CD4-positive, alpha-beta T cell (primary cell): ENCODE results near the gene ADGRV1. TPM values are rescaled to one million over a fixed set of nuclear protein-coding genes. Genes with fewer than 3 reads are reported as not detected.

Experiments used
- ATAC-seq: fragments of 200-7000 bp; cut with Tn5 transposase; one replicate; pipeline ENCODE4 v1.10.0; 2022; ENCODE audit warnings: mild to moderate bottlenecking; ENCODE audit not compliant: poor library complexity
- CTCF ChIA-PET: fragments of 350-600 bp; sonication (Branson Sonifier 250); formaldehyde crosslinking; loops from one replicate; lab custom pipeline; 2021; ENCODE audit warnings: antibody characterized with exemption, inconsistent platforms; lab: Charles Lee
- POLR2A ChIA-PET: fragments of 350-600 bp; sonication (Branson Sonifier 250); formaldehyde crosslinking; loops from one replicate; lab custom pipeline; 2021; ENCODE audit warnings: antibody characterized with exemption, inconsistent platforms; lab: Charles Lee
- DNase-seq, 14 experiments: peaks; one replicate each; pipeline ENCODE4 v3.0.0-alpha.2; 2013 to 2020; ENCODE audit warnings: mixed read lengths in 2 of 14
- H3K27ac ChIP-seq, 2 donors: one replicate each; pipeline versions ENCODE4 v1.5.1 to v1.7.0; 2013; ENCODE audit warnings: low read length in 2 of 2, low read depth in 1 of 2, mild to moderate bottlenecking in 1 of 2
- H3K27me3 ChIP-seq, 2 experiments: 1 replicate in 1 of 2; 2 replicates in 1 of 2; pipeline versions ENCODE4 v1.6.1 to v1.7.0; 2013; ENCODE audit warnings: low read length in 2 of 2, control low read depth in 1 of 2, mild to moderate bottlenecking in 1 of 2, moderate library complexity in 1 of 2; ENCODE audit not compliant: insufficient read depth in 2 of 2, control insufficient read depth in 1 of 2
- H3K36me3 ChIP-seq: one replicate; pipeline ENCODE4 v1.6.1; 2013; ENCODE audit warnings: low read length, control low read depth; ENCODE audit not compliant: insufficient read depth
- H3K4me1 ChIP-seq: one replicate; pipeline ENCODE4 v1.6.1; 2013; ENCODE audit warnings: low read length, control low read depth; ENCODE audit not compliant: insufficient read depth
- H3K4me3 ChIP-seq: one replicate; pipeline ENCODE4 v1.5.1; 2013; ENCODE audit warnings: mild to moderate bottlenecking, low read length, moderate library complexity
- H3K9me3 ChIP-seq, 2 experiments: 1 replicate in 1 of 2; 2 replicates in 1 of 2; pipeline versions ENCODE4 v1.6.1 to v1.7.0; 2013; ENCODE audit warnings: low read length in 2 of 2, mild to moderate bottlenecking in 2 of 2, control low read depth in 1 of 2, moderate library complexity in 1 of 2; ENCODE audit not compliant: control insufficient read depth in 1 of 2, insufficient read depth in 1 of 2
- H3K27ac Mint-ChIP-seq: one replicate; pipeline ENCODE4 v1.8.0; 2020; ENCODE audit warnings: mixed read lengths
- H3K27me3 Mint-ChIP-seq: one replicate; pipeline ENCODE4 v1.8.0; 2021; ENCODE audit warnings: mixed read lengths
- H3K36me3 Mint-ChIP-seq: one replicate; pipeline ENCODE4 v1.8.0; 2021; ENCODE audit warnings: low read depth, mixed read lengths
- H3K4me1 Mint-ChIP-seq: one replicate; pipeline ENCODE4 v1.8.0; 2021; ENCODE audit warnings: low read depth, mixed read lengths
- H3K4me3 Mint-ChIP-seq: one replicate; pipeline ENCODE4 v1.8.0; 2020; ENCODE audit warnings: mild to moderate bottlenecking, mixed read lengths
- H3K9me3 Mint-ChIP-seq: one replicate; pipeline ENCODE4 v1.8.0; 2020; ENCODE audit warnings: mixed read lengths
- intact Hi-C, 2 experiments: fragments of 100-400 bp; cut with DNase I in 1 of 2; cut with micrococcal nuclease in 1 of 2; formaldehyde crosslinking; loops; one replicate each; pipeline versions ENCODE4 v1.15.1 to v1.9.0; 2023 to 2025; cut with DNase I, micrococcal nuclease
- total RNA-seq, 174 experiments: library from RNA in 2 of 174; stranded (reverse) in 2 of 174; gene quantifications; one replicate each; pipeline ENCODE4 v1.2.3 and lab custom pipeline; 2021 to 2026
- TF ChIP-seq, protein P1 (sequence below): fragments of 200-600 bp; IDR thresholded peaks from one replicate; pipeline ENCODE4 v1.8.0; 2022; ENCODE audit warnings: antibody characterized with exemption, mild to moderate bottlenecking

Gene ADGRV1
- total RNA-seq, 2 experiments from 2014 or later, result 0.81 to 1.2 TPM

DNA sequence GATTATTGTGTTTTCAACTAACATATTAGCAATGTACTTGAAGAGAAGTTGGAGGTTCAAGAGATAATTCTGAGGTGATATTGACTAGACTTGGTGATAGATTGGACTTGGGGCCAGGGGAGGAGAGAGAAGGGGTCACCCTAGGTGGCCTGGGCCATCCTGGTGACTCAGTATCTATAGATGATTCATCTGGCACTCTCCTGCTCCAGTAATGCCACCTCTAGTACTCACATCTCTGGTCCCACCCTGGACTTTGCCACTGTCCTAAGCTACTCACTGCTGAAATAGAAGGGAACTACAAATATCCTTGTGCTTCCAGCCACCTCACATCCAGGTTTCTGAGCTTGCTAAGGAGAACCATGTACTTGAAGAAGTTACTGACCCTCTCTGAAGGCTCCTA is 574.6 kb downstream of the ADGRV1 start:
- H3K4me3 ChIP-seq, result no peak overlapping the region
- no peaks in the 10 kb centered on the region for H3K36me3 ChIP-seq
- H3K4me1 ChIP-seq, result no peaks in the 10 kb centered on the region
- no peak overlapping the region for H3K27ac ChIP-seq
- ATAC-seq (no peak), DNase-seq (no peak)
- H3K9me3 ChIP-seq, result no peaks in the 10 kb centered on the region
- POLR2A ChIA-PET, result no interaction called here
- TF ChIP-seq, protein P1, sequence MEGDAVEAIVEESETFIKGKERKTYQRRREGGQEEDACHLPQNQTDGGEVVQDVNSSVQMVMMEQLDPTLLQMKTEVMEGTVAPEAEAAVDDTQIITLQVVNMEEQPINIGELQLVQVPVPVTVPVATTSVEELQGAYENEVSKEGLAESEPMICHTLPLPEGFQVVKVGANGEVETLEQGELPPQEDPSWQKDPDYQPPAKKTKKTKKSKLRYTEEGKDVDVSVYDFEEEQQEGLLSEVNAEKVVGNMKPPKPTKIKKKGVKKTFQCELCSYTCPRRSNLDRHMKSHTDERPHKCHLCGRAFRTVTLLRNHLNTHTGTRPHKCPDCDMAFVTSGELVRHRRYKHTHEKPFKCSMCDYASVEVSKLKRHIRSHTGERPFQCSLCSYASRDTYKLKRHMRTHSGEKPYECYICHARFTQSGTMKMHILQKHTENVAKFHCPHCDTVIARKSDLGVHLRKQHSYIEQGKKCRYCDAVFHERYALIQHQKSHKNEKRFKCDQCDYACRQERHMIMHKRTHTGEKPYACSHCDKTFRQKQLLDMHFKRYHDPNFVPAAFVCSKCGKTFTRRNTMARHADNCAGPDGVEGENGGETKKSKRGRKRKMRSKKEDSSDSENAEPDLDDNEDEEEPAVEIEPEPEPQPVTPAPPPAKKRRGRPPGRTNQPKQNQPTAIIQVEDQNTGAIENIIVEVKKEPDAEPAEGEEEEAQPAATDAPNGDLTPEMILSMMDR, result no peak
- Mint-ChIP-seq H3K4me3 (no peak overlapping the region), H3K27me3 (peaks cover 8% of the 10 kb centered on the region), H3K9me3 (no peaks in the 10 kb centered on the region), H3K36me3 (no peaks in the 10 kb centered on the region), H3K4me1 (no peaks in the 10 kb centered on the region), H3K27ac (no peak overlapping the region)
- intact Hi-C loops, result no loop called here
- CTCF ChIA-PET, result no interaction called here
- H3K27me3 ChIP-seq, result no peaks in the 10 kb centered on the region

- Histone ChIP-seq H3K4me1 (no peaks in the 10 kb centered on the region), H3K36me3 (no peaks in the 10 kb centered on the region), H3K27me3 (no peaks in the 10 kb centered on the region), H3K27ac (no peak overlapping the region), H3K9me3 (no peaks in the 10 kb centered on the region), H3K4me3 (no peak overlapping the region)
- intact Hi-C loops, result no loop called here
- no peaks in the 10 kb centered on the region for H3K9me3 Mint-ChIP-seq
- H3K4me1 Mint-ChIP-seq, result no peaks in the 10 kb centered on the region
- no peak for DNase-seq
- CTCF ChIA-PET, result no interaction called here
- POLR2A ChIA-PET, result no interaction called here
- TF ChIP-seq, protein P1, result no peak
- H3K27ac Mint-ChIP-seq, result no peak overlapping the region
- H3K4me3 Mint-ChIP-seq, result no peak overlapping the region
- peaks cover 8% of the 10 kb centered on the region for H3K27me3 Mint-ChIP-seq
- no peaks in the 10 kb centered on the region for H3K36me3 Mint-ChIP-seq
- no peak for ATAC-seq
These were observed 577.1 kb downstream of the ADGRV1 start for GRCh38 chr5:91135475-91136248.

- H3K4me3 ChIP-seq, result no peak overlapping the region
- no peaks in the 10 kb centered on the region for H3K4me1 Mint-ChIP-seq
- H3K27me3 ChIP-seq, result no peaks in the 10 kb centered on the region
- ATAC-seq, result no peak
- H3K27ac ChIP-seq, result no peak overlapping the region
- H3K9me3 Mint-ChIP-seq, result no peaks in the 10 kb centered on the region
- H3K4me1 ChIP-seq, result no peaks in the 10 kb centered on the region
- no peaks in the 10 kb centered on the region for H3K36me3 ChIP-seq
- intact Hi-C loops, result no loop called here
- H3K27me3 Mint-ChIP-seq, result peaks cover 8% of the 10 kb centered on the region
- DNase-seq, result no peak
- CTCF ChIA-PET, result interaction anchor here (0.6 kb wide), 1 partner anchor 13 kb away, joined by 3 read pairs; no protein-coding TSS in a partner anchor
- TF ChIP-seq, protein P1, result no peak
- POLR2A ChIA-PET, result interaction anchor here (0.7 kb wide), 1 partner anchor 17 kb away, joined by 3 read pairs; no protein-coding TSS in a partner anchor
- H3K4me3 Mint-ChIP-seq, result no peak overlapping the region
- H3K9me3 ChIP-seq, result no peaks in the 10 kb centered on the region
- H3K27ac Mint-ChIP-seq, result no peak overlapping the region
- H3K36me3 Mint-ChIP-seq, result no peaks in the 10 kb centered on the region
These were observed 577.7 kb downstream of the ADGRV1 start for GRCh38 chr5:91136271-91136670.
